Measurements from ENCODE around the gene ISCU. TPM values are rescaled to one million over a fixed set of nuclear protein-coding genes. Genes with fewer than 3 reads are reported as not detected.
A peak's percentile ranks its signal among the peaks of the same experiment; 100 is the strongest.

ISCU gene
- total RNA-seq, 3 donors from 2014 or later, result 62.6 to 90.1 (median 78.7) TPM

DNA sequence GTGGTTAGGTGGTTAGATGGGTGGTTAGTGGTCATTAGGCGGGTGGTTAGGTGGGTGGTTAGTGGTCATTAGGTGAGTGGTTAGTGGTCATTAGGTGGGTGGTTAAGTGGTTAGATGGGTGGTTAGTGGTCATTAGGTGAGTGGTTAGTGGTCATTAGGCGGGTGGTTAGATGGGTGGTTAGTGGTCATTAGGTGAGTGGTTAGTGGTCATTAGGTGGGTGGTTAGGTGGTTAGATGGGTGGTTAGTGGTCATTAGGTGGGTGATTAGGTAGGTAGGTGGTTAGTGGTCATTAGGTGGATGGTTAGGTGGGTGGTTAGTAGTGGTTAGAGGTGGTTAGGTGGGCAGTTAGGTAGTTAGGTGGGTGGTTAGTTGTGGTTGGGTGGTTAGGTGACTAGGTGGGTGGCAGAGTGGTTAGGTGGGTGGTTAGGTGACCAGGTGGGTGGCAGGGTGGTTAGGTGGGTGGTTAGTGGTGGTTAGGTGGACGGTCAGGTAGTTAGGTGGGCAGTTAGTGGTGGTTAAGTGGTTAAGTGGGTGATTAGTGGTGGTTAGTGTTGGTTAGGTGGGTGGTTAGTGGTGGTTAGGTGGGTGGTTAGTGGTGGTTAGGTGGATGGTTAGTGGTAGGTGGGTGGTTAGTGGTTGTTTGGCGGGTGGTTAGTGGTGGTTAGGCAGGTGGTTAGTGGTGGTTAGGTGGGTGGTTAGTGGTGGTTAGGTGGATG lies 43.5 kb downstream of the ISCU start:
- H3K9me3 Mint-ChIP-seq, result no peaks in the 10 kb centered on the region
- no peak for ATAC-seq
- H3K36me3 Mint-ChIP-seq (ENCODE audit: insufficient read depth), result no peaks in the 10 kb centered on the region
- DNase-seq, result no peak
- no peaks in the 10 kb centered on the region for H3K4me1 Mint-ChIP-seq (ENCODE audit: low read depth)
- no peaks in the 10 kb centered on the region for H3K27me3 Mint-ChIP-seq (ENCODE audit: low read depth)
- no peak overlapping the region for H3K4me3 Mint-ChIP-seq

GRCh38 chr12:108606492-108606891 lies 44.1 kb downstream of the ISCU start:
- Mint-ChIP-seq H3K9me3 (no peaks in the 10 kb centered on the region), H3K4me1 (ENCODE audit: low read depth) (peaks cover 1% of the 10 kb centered on the region), H3K4me3 (no peak overlapping the region), H3K27me3 (ENCODE audit: low read depth) (no peaks in the 10 kb centered on the region), H3K36me3 (ENCODE audit: insufficient read depth) (no peaks in the 10 kb centered on the region)
- DNase-seq, result no peak
- no peak for ATAC-seq

DNA sequence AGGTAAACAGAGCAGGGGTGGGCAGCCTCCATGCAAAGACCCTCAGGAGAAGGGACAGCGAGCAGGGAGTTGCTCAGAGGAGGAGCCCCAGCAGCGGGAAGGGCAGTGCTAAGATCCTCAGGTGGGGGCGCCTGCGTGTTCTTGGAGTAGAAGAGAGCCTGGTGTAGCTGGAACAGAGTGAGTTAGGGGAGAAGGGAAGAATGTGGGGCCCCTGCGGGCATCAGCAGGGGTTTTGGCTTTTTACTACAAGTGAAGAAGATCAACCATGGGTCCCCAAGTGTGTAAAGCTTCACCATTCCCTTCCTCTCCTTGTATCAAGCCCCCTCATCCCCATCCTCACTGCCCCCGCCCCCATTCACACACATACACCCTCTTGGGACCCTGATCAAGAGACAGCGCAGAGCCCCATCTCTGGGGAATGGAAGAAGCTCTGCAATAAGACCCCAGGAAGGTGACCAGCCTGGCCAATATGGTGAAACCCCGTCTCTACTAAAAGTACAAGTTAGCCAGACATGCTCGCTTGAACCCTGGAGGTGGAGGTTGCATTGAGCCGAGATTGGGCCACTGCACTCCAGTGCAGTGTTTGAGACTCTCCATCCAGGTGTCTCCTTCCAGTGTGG lies 45.7 kb downstream of the ISCU start:
- Mint-ChIP-seq H3K36me3 (ENCODE audit: insufficient read depth) (no peaks in the 10 kb centered on the region), H3K9me3 (no peaks in the 10 kb centered on the region), H3K27me3 (ENCODE audit: low read depth) (no peaks in the 10 kb centered on the region), H3K4me3 (no peak overlapping the region), H3K4me1 (ENCODE audit: low read depth) (peaks cover 10% of the 10 kb centered on the region)
- ATAC-seq (no peak), DNase-seq (no peak)

DNA sequence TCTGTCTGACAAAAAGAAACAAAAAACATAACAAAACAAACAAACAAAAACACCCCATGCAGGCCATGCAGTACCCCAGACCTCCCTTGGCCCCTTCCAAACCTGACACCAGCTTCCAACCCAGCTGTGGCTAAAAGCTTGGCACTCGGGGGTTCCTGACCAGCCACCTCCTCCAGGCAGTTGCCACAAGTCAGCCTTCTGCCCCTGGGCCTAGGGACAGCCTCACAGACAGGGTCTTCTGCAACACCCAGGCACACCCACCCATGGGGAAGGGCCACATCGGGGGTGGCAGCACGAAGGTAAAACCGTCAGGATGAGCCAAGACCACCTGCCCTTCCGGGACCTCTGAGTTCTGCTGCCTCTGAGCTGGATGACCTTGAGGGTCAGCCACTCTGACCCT lies 46.2 kb downstream of the ISCU start:
- H3K36me3 Mint-ChIP-seq (ENCODE audit: insufficient read depth), result no peaks in the 10 kb centered on the region
- no peak for ATAC-seq
- H3K4me1 Mint-ChIP-seq (ENCODE audit: low read depth), result peaks cover 12% of the 10 kb centered on the region

DNA sequence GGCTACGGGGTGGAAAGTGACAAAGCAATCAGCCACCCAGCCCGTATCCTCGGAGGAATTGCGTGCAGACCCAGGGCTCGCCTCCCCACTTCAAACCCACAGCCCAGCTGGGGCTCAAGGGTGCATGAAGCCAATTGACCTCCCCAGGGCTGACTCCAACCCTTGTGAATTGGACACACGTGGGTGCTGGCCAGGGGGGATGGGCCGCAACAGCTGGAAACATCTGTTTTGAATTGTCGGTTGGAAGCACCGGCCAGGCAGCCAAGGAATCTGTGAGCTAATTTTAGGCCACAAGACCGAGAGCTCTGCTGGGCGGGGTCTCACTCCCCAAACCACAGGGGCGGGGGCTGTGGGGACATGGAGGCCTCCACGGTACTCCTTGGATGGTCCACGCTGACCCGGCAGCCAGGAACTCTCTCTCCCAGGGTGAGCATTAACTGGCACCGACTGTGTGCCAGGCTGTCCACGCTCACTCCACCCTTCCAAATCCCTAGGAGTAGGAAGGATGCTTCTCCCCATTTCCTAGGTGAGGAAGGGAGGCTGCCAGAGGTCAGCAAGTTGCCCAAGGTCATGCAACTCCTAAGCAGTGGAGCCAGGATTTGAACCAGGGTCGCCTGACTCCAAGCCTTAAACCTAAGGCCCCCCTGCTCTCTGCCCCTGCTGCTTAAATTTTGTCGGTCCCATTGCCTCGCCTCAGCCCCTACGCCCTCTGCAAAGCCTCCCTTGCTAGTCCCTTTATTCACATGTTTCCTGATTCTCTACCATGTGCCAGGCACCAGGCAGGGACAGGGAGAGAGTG lies 47.3 kb downstream of the ISCU start:
- Mint-ChIP-seq H3K4me1 (ENCODE audit: low read depth) (peaks cover 14% of the 10 kb centered on the region), H3K9me3 (no peaks in the 10 kb centered on the region), H3K4me3 (no peak overlapping the region), H3K36me3 (ENCODE audit: insufficient read depth) (no peaks in the 10 kb centered on the region), H3K27me3 (ENCODE audit: low read depth) (no peaks in the 10 kb centered on the region)
- DNase-seq, result no peak
- no peak for ATAC-seq

More for the DNA sequence above, 46.2 kb downstream of the ISCU start:
- Mint-ChIP-seq H3K27me3 (ENCODE audit: low read depth) (no peaks in the 10 kb centered on the region), H3K9me3 (no peaks in the 10 kb centered on the region), H3K4me3 (no peak overlapping the region)
- no peak for DNase-seq

DNA sequence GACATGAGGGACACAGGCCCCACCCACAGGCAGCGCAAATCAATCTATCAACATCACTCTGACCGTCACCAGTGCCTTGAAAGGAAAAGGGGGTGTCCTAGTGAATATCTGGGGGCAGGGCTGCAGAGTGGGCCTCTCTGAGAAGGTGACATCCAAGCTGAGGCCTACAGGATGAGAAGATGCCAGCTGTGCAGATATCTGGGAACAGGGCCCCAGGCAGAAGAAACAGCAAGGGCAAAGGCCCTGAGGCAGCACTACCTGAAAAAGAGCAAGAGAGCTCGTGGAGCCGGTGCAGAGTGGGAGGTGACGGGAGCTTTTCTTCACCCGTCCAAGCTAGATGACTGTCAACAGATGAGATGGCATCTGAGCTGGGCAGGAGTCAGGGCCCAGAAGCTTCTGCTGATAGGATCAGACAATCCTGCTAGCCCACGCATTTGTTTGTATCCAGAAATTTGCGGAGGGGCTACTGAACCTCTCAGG lies 48.0 kb downstream of the ISCU start:
- Mint-ChIP-seq H3K27me3 (ENCODE audit: low read depth) (no peaks in the 10 kb centered on the region), H3K9me3 (no peaks in the 10 kb centered on the region), H3K4me3 (no peak overlapping the region), H3K36me3 (ENCODE audit: insufficient read depth) (no peaks in the 10 kb centered on the region), H3K4me1 (ENCODE audit: low read depth) (peaks cover 17% of the 10 kb centered on the region)
- ATAC-seq (no peak), DNase-seq (no peak)

DNA sequence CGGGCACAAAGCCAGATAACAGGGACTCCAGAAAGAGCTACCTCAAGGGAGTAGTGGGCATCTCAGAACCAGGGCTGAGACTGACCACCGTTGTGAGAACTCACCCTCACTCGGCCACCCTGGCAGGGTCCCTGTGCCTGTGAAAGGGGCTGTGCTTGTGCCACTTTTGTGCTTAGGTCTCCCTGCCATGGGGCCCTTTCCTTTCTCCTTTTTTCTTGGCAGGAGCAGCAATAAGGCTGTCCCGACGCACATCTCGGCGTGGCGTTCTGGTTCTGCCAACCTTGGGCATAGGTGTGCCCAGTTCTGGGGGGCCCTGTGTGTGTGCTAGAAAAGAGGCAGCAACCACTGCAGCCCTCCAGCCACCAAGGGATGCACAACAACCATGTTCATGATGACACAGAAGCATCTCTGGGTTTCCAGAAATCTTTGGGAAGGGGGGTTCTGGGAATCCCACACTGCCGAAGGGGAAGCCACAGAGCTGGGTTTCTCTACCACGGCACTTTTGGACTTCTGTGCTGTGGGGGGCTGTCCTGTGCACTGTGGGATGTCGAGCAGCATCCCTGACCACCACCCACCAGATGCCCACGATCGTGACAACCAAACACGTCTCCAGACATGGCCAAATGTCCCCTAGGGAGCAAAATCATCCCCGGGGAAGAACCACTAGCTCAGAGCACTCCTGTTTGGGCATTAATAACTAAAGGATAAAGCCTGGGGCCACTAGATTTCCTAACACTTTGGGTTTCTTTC lies 48.6 kb downstream of the ISCU start:
- DNase-seq (no peak), ATAC-seq (no peak)
- H3K36me3 Mint-ChIP-seq (ENCODE audit: insufficient read depth), result no peaks in the 10 kb centered on the region
- no peak overlapping the region for H3K4me3 Mint-ChIP-seq
- H3K4me1 Mint-ChIP-seq (ENCODE audit: low read depth), result peaks cover 18% of the 10 kb centered on the region
- no peaks in the 10 kb centered on the region for H3K27me3 Mint-ChIP-seq (ENCODE audit: low read depth)
- peaks cover 3% of the 10 kb centered on the region for H3K9me3 Mint-ChIP-seq

DNA sequence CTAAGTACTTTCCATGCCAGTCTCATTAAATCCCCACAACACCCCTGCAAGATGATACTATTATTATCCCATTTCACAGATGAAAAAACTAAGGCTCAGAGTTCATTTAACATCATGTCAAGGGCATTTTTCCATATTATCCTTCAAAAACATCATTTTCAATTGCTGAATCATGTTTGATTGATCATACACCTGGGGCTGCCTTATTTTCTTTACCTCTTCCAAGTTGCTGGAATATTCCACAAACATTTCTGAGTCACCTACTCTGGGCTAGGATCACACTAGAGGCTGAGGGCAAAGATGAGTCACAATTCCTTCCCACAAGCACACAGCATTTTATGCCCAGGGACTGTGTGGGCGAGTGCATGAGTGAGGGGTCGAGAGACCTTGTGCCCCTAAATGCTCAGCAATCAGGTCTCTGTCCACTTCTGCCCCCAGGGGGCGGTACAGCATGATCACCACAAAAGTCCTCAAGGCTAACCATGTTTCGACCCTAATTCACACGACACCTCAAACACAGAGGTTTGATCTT lies 49.6 kb downstream of the ISCU start:
- DNase-seq (peak; percentile 63), ATAC-seq (peak; percentile 39 to 47)
- Mint-ChIP-seq H3K36me3 (ENCODE audit: insufficient read depth) (no peaks in the 10 kb centered on the region), H3K9me3 (peaks cover 8% of the 10 kb centered on the region), H3K27me3 (ENCODE audit: low read depth) (no peaks in the 10 kb centered on the region), H3K4me1 (ENCODE audit: low read depth) (peaks cover 27% of the 10 kb centered on the region), H3K4me3 (no peak overlapping the region)

- Mint-ChIP-seq H3K4me1 (ENCODE audit: low read depth) (peaks cover 35% of the 10 kb centered on the region), H3K9me3 (peaks cover 8% of the 10 kb centered on the region), H3K36me3 (ENCODE audit: insufficient read depth) (no peaks in the 10 kb centered on the region), H3K27me3 (ENCODE audit: low read depth) (no peaks in the 10 kb centered on the region), H3K4me3 (no peak overlapping the region)
- no peak for DNase-seq
- no peak for ATAC-seq
Observed at GRCh38 chr12:108612788-108613282, 50.4 kb downstream of the ISCU start.

- H3K27me3 Mint-ChIP-seq (ENCODE audit: low read depth), result no peaks in the 10 kb centered on the region
- peaks cover 8% of the 10 kb centered on the region for H3K9me3 Mint-ChIP-seq
- peaks cover 42% of the 10 kb centered on the region for H3K4me1 Mint-ChIP-seq (ENCODE audit: low read depth)
- no peaks in the 10 kb centered on the region for H3K36me3 Mint-ChIP-seq (ENCODE audit: insufficient read depth)
- no peak for ATAC-seq
- no peak for DNase-seq
- no peak overlapping the region for H3K4me3 Mint-ChIP-seq
Observed at GRCh38 chr12:108613548-108613947, 51.2 kb downstream of the ISCU start.

- H3K4me1 Mint-ChIP-seq (ENCODE audit: low read depth), result peaks cover 46% of the 10 kb centered on the region
- DNase-seq (no peak), ATAC-seq (no peak)
- no peaks in the 10 kb centered on the region for H3K36me3 Mint-ChIP-seq (ENCODE audit: insufficient read depth)
- no peaks in the 10 kb centered on the region for H3K27me3 Mint-ChIP-seq (ENCODE audit: low read depth)
- peaks cover 8% of the 10 kb centered on the region for H3K9me3 Mint-ChIP-seq
- H3K4me3 Mint-ChIP-seq, result no peak overlapping the region
Observed at GRCh38 chr12:108614041-108614440, 51.6 kb downstream of the ISCU start.

- Mint-ChIP-seq H3K4me1 (ENCODE audit: low read depth) (peaks cover 52% of the 10 kb centered on the region), H3K9me3 (peaks cover 8% of the 10 kb centered on the region), H3K27me3 (ENCODE audit: low read depth) (no peaks in the 10 kb centered on the region), H3K4me3 (no peak overlapping the region), H3K36me3 (ENCODE audit: insufficient read depth) (no peaks in the 10 kb centered on the region)
- ATAC-seq (no peak), DNase-seq (no peak)
Observed at GRCh38 chr12:108614639-108615038, 52.2 kb downstream of the ISCU start.

DNA sequence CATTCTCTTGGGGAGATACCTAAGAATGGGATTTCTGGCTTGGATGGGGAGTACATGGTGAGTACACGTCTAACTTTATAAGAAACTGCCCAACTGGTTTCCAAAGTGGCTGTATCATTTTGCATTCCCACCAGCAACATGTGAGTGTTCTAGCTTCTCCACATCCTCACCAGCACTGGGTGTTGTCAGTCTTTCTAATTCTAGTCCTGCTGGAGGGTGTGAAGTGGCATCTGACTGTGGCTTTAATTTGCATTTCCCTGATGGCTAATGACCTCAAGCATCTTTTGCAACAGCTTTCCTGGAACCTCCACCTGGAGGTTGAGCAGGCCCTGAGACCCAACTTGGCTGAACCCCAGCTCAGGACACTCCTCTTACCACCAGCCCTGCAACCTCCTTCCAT lies 53.5 kb downstream of the ISCU start:
- no peak overlapping the region for H3K4me3 Mint-ChIP-seq

GRCh38 chr12:108616359-108616758 lies 54.0 kb downstream of the ISCU start:
- H3K4me3 Mint-ChIP-seq, result no peak overlapping the region
- no peak for DNase-seq
- no peaks in the 10 kb centered on the region for H3K27me3 Mint-ChIP-seq (ENCODE audit: low read depth)
- H3K4me1 Mint-ChIP-seq (ENCODE audit: low read depth), result peaks cover 59% of the 10 kb centered on the region
- peaks cover 8% of the 10 kb centered on the region for H3K9me3 Mint-ChIP-seq
- ATAC-seq, result no peak
- peaks cover 4% of the 10 kb centered on the region for H3K36me3 Mint-ChIP-seq (ENCODE audit: insufficient read depth)

More for the DNA sequence above, 53.5 kb downstream of the ISCU start:
- DNase-seq, result no peak
- Mint-ChIP-seq H3K27me3 (ENCODE audit: low read depth) (no peaks in the 10 kb centered on the region), H3K9me3 (peaks cover 8% of the 10 kb centered on the region), H3K4me1 (ENCODE audit: low read depth) (peaks cover 55% of the 10 kb centered on the region), H3K36me3 (ENCODE audit: insufficient read depth) (no peaks in the 10 kb centered on the region)
- no peak for ATAC-seq

Measured in activated T-cell treated with anti-CD3 and anti-CD28 coated beads, Interleukin-2, amount 50 U/mL, for 4 hours (primary cell).